Mesenchymal stem cell (in vitro differentiated cells and primary cell): ENCODE measurements around the gene DNTT.

Experiments
- DNase-seq: peaks from one replicate; pipeline ENCODE4 v3.0.0-alpha.2; 2013
- H2AFZ ChIP-seq: one replicate; pipeline ENCODE4 v1.6.1; 2013; ENCODE audit warnings: low read depth, mild to moderate bottlenecking, control low read depth, inconsistent platforms, low read length, moderate library complexity
- H2AK5ac ChIP-seq: 2 replicates; pipeline ENCODE4 v1.6.1; 2013; ENCODE audit warnings: low read length, moderate library complexity, mild to moderate bottlenecking, inconsistent platforms; ENCODE audit not compliant: severe bottlenecking
- H2BK120ac ChIP-seq: one replicate; pipeline ENCODE4 v1.6.1; 2013; ENCODE audit warnings: low read depth, mild to moderate bottlenecking, inconsistent platforms, low read length, moderate library complexity
- H2BK12ac ChIP-seq, 2 experiments: one replicate each; pipeline ENCODE4 v1.6.1; 2013; ENCODE audit warnings: inconsistent platforms in 2 of 2, low read length in 2 of 2, mild to moderate bottlenecking in 2 of 2, moderate library complexity in 2 of 2, control low read depth in 1 of 2
- H2BK15ac ChIP-seq: one replicate; pipeline ENCODE4 v1.6.1; 2013; ENCODE audit warnings: mild to moderate bottlenecking, low read depth, inconsistent platforms; ENCODE audit not compliant: poor library complexity, severe bottlenecking
- H2BK5ac ChIP-seq: 2 replicates; pipeline ENCODE4 v1.6.1; 2013; ENCODE audit warnings: low read depth, mild to moderate bottlenecking, low read length, control low read depth, inconsistent platforms; ENCODE audit not compliant: poor library complexity, severe bottlenecking
- H3K14ac ChIP-seq, 2 experiments: one replicate each; pipeline ENCODE4 v1.6.1; 2013; ENCODE audit warnings: inconsistent platforms in 2 of 2, low read length in 2 of 2, control low read depth in 1 of 2, mild to moderate bottlenecking in 1 of 2, moderate library complexity in 1 of 2
- H3K18ac ChIP-seq, 2 experiments: one replicate each; pipeline ENCODE4 v1.6.1; 2013; ENCODE audit warnings: inconsistent platforms in 2 of 2, low read length in 2 of 2, control low read depth in 1 of 2, low read depth in 1 of 2, mild to moderate bottlenecking in 1 of 2
- H3K23ac ChIP-seq, 2 experiments: one replicate each; pipeline ENCODE4 v1.6.1; 2013; ENCODE audit warnings: inconsistent platforms in 2 of 2, low read length in 2 of 2, mild to moderate bottlenecking in 2 of 2, moderate library complexity in 2 of 2, control low read depth in 1 of 2
- H3K27ac ChIP-seq: 2 replicates; pipeline ENCODE4 v1.5.1; 2013; ENCODE audit warnings: mild to moderate bottlenecking, moderate library complexity, low read length, control low read depth, inconsistent platforms; ENCODE audit not compliant: poor library complexity, severe bottlenecking
- H3K27me3 ChIP-seq, 2 experiments: 2 replicates each; pipeline versions ENCODE4 v1.6.1 to v1.7.0; 2013; ENCODE audit warnings: low read length in 2 of 2, mild to moderate bottlenecking in 2 of 2, moderate library complexity in 2 of 2, control low read depth in 1 of 2, inconsistent platforms in 1 of 2; ENCODE audit not compliant: control insufficient read depth in 1 of 2, insufficient read depth in 1 of 2
- H3K36me3 ChIP-seq, 2 experiments: 2 replicates each; pipeline versions ENCODE4 v1.6.1 to v1.7.0; 2013; ENCODE audit warnings: low read length in 2 of 2, control low read depth in 1 of 2, inconsistent platforms in 1 of 2, low read depth in 1 of 2, mild to moderate bottlenecking in 1 of 2; ENCODE audit not compliant: insufficient read depth in 2 of 2, control insufficient read depth in 1 of 2
- H3K4ac ChIP-seq, 2 experiments: one replicate each; pipeline ENCODE4 v1.6.1; 2013; ENCODE audit warnings: inconsistent platforms in 2 of 2, low read length in 2 of 2, mild to moderate bottlenecking in 2 of 2, moderate library complexity in 2 of 2, control low read depth in 1 of 2, low read depth in 1 of 2
- H3K4me1 ChIP-seq: 2 replicates; pipeline ENCODE4 v1.6.1; 2013; ENCODE audit warnings: low read depth, low read length, control low read depth; ENCODE audit not compliant: control insufficient read depth, insufficient read depth
- H3K4me2 ChIP-seq: 2 replicates; pipeline ENCODE4 v1.6.1; 2013; ENCODE audit warnings: low read length, mild to moderate bottlenecking, inconsistent platforms; ENCODE audit not compliant: poor library complexity, severe bottlenecking
- H3K4me3 ChIP-seq, 2 experiments: 2 replicates each; pipeline versions ENCODE4 v1.5.1 to v1.7.0; 2013; ENCODE audit warnings: low read length in 2 of 2, mild to moderate bottlenecking in 2 of 2, control low read depth in 1 of 2, low read depth in 1 of 2; ENCODE audit not compliant: insufficient read depth in 1 of 2
- H3K79me1 ChIP-seq: replicated peaks from 2 replicates; pipeline ENCODE4 v1.6.1; 2013; ENCODE audit warnings: mild to moderate bottlenecking, control low read depth, low read length, inconsistent platforms; ENCODE audit not compliant: poor library complexity, severe bottlenecking
- H3K9ac ChIP-seq: 2 replicates; pipeline ENCODE4 v1.7.0; 2013; ENCODE audit warnings: mild to moderate bottlenecking, low read length, moderate library complexity
- H3K9me3 ChIP-seq: 2 replicates; pipeline ENCODE4 v1.7.0; 2013; ENCODE audit warnings: mild to moderate bottlenecking, low read length; ENCODE audit not compliant: control insufficient read depth
- H4K8ac ChIP-seq: one replicate; pipeline ENCODE4 v1.6.1; 2013; ENCODE audit warnings: inconsistent platforms, mild to moderate bottlenecking, low read length, moderate library complexity
- H4K91ac ChIP-seq: one replicate; pipeline ENCODE4 v1.6.1; 2013; ENCODE audit warnings: mild to moderate bottlenecking, low read length, inconsistent platforms
- WGBS: methylation state at CpG from one replicate; pipeline ENCODE4 v1.1.7; 2013; ENCODE audit warnings: mixed read lengths; 5-methylcytosine and 5-hydroxymethylcytosine counted together

Gene DNTT

DNA sequence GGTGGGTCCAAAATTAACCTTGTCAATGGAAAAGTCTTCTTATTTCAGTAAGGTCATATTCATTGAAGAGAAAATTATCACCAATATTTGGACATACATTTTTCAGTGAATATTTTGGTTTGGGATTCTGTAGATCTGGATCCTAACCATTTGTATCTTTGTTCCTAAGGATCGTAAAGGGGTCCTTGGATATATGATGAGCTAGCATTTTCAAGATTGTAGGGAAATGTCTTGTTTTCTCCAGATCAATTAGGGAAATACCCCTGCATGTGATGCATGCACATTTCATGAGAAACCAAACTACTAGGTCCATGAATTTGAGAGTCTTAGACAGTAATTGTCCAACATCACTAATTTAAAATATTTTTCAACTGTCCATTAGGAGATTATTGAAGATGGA is 18.0 kb downstream of the DNTT start:
- Histone ChIP-seq H3K4me3 (no peak overlapping the region), H2BK12ac (no peak overlapping the region), H3K9ac (no peak overlapping the region), H4K91ac (no peak overlapping the region), H3K9me3 (no peaks in the 10 kb centered on the region), H2AFZ (no peak overlapping the region), H3K4ac (no peak overlapping the region), H2BK15ac (no peak overlapping the region), H2BK120ac (no peak overlapping the region), H3K27ac (no peak overlapping the region), H3K14ac (no peak overlapping the region), H3K23ac (no peak overlapping the region), H3K36me3 (no peaks in the 10 kb centered on the region), H3K4me2 (no peak overlapping the region), H3K18ac (no peak overlapping the region), H2AK5ac (no peak overlapping the region), H3K27me3 (peaks cover 26 to 33% of the 10 kb centered on the region in 2 experiments), H3K79me1 (no peaks in the 10 kb centered on the region), H4K8ac (no peak overlapping the region), H3K4me1 (no peaks in the 10 kb centered on the region), H2BK5ac (no peak overlapping the region)
- WGBS: 75% methylated on average over 1 of the region's 1 CpG
- DNase-seq: no peak

DNA sequence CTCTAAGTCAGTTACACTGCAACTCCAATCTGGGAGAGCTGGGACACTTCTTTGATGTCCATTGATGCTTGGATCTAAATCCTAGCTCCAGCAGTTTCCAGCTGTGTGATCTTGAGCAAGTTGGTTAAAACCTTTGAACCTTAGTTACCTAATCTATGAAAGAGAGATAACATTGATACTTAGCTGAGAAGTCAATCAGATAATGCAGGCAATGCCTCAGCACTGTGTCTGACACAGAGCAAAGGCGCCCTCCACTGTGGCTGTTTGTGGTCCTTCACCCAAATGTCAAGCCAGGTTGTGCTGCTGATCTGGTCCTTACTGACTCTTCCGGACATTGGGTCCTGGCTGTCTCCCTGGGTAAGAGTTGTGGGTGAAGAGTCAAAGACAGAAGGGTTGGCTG is 20.2 kb downstream of the DNTT start:
- Histone ChIP-seq H3K36me3 (no peaks in the 10 kb centered on the region), H4K91ac (no peak overlapping the region), H3K23ac (no peak overlapping the region), H3K14ac (no peak overlapping the region), H3K9ac (no peak overlapping the region), H2BK120ac (no peak overlapping the region), H3K18ac (no peak overlapping the region), H2BK15ac (no peak overlapping the region), H3K4me2 (no peak overlapping the region), H3K4ac (no peak overlapping the region), H3K27me3 (peaks cover 36 to 45% of the 10 kb centered on the region in 2 experiments), H3K4me3 (no peak overlapping the region), H3K4me1 (no peaks in the 10 kb centered on the region), H2AFZ (no peak overlapping the region), H3K9me3 (no peaks in the 10 kb centered on the region), H4K8ac (no peak overlapping the region), H3K79me1 (no peaks in the 10 kb centered on the region), H2BK5ac (no peak overlapping the region), H2BK12ac (no peak overlapping the region), H3K27ac (no peak overlapping the region), H2AK5ac (no peak overlapping the region)
- WGBS: 50% methylated on average over 2 of the region's 2 CpGs
- no peak for DNase-seq

DNA sequence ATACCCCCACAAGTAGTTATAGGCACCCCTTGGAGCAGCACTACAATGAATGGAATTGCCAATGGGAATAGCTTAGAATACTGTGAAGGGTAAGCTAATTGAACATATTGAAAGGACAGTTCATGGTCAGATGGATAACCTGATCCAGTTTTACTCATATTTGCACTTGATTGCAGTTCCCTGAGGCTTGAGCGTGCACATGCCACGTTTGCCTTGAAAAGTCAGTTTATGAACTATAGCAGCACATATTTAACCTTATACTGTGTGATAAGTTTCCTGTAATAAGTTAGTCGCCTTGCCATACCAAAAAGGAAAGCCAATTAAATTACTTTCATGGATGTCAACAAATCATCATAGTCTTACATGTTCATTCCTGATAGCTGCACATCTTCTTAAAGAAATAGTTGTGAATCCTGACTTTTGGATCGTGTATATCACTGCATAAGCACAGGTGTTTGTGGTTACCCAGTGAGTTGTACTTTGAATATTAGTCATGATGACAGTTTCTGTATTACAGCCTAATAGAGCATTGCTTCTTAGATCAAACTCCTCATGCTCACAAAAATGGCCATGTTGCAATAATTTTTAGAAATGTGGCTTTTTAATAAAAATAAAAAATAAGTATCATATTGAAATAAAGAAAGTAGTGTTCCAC is 21.6 kb downstream of the DNTT start:
- peaks cover 41 to 51% of the 10 kb centered on the region in 2 experiments for H3K27me3 ChIP-seq
- H2AK5ac ChIP-seq: no peak overlapping the region
- H3K27ac ChIP-seq: no peak overlapping the region
- no peaks in the 10 kb centered on the region for H3K79me1 ChIP-seq
- no peak for DNase-seq
- no peak overlapping the region for H3K14ac ChIP-seq
- H3K9me3 ChIP-seq: no peaks in the 10 kb centered on the region
- no peak overlapping the region for H3K18ac ChIP-seq
- H3K4me1 ChIP-seq: no peaks in the 10 kb centered on the region
- H2BK12ac ChIP-seq: no peak overlapping the region
- no peaks in the 10 kb centered on the region for H3K36me3 ChIP-seq
- H2BK5ac ChIP-seq: no peak overlapping the region
- no peak overlapping the region for H4K8ac ChIP-seq
- H3K4ac ChIP-seq: no peak overlapping the region
- H3K4me2 ChIP-seq: no peak overlapping the region
- H3K4me3 ChIP-seq: no peak overlapping the region
- WGBS: 49% methylated on average over 2 of the region's 4 CpGs
- H2AFZ ChIP-seq: no peak overlapping the region
- no peak overlapping the region for H3K23ac ChIP-seq
- H4K91ac ChIP-seq: no peak overlapping the region
- no peak overlapping the region for H2BK15ac ChIP-seq
- no peak overlapping the region for H3K9ac ChIP-seq
- H2BK120ac ChIP-seq: no peak overlapping the region

DNA sequence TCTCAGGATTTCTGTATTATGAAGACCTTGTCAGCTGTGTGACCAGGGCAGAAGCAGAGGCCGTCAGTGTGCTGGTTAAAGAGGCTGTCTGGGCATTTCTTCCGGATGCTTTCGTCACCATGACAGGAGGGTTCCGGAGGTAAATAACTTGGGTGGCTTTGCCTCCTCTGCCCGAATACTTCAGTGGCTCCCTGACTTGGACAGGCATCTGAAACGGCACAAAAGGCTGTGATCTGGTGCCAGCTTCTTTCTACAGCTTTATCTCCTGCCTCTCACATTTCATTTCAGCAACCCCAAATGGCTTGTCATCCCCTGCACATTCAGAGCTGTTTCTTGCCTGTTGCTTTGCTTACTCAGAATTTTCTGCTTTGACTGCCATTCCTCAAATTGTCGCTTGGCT is 23.2 kb downstream of the DNTT start:
- Histone ChIP-seq H3K27me3 (peaks cover 49 to 55% of the 10 kb centered on the region in 2 experiments), H3K14ac (no peak overlapping the region), H3K9ac (no peak overlapping the region), H2BK12ac (no peak overlapping the region), H3K9me3 (no peaks in the 10 kb centered on the region), H3K18ac (no peak overlapping the region), H2BK15ac (no peak overlapping the region), H4K8ac (no peak overlapping the region), H3K4ac (no peak overlapping the region), H3K4me1 (no peaks in the 10 kb centered on the region), H2AK5ac (no peak overlapping the region), H2BK120ac (no peak overlapping the region), H3K4me2 (no peak overlapping the region), H3K27ac (no peak overlapping the region), H3K23ac (no peak overlapping the region), H3K36me3 (no peaks in the 10 kb centered on the region), H2AFZ (no peak overlapping the region), H3K4me3 (no peak overlapping the region), H3K79me1 (no peaks in the 10 kb centered on the region), H4K91ac (no peak overlapping the region), H2BK5ac (no peak overlapping the region)
- DNase-seq: no peak
- WGBS: 78% methylated on average over 7 of the region's 7 CpGs
